NCI-H2029 (cell line): ENCODE data around the gene SYT3.
"Not testable (repeated sequence)": the region's sequence is repeated elsewhere in the genome, so short reads cannot be mapped to it uniquely, and the experiment has no call there.

ENCODE experiments used
- DNase-seq: peaks from one replicate; lab custom pipeline; 2025; lab: John Stamatoyannopoulos, UW

Gene SYT3

DNA sequence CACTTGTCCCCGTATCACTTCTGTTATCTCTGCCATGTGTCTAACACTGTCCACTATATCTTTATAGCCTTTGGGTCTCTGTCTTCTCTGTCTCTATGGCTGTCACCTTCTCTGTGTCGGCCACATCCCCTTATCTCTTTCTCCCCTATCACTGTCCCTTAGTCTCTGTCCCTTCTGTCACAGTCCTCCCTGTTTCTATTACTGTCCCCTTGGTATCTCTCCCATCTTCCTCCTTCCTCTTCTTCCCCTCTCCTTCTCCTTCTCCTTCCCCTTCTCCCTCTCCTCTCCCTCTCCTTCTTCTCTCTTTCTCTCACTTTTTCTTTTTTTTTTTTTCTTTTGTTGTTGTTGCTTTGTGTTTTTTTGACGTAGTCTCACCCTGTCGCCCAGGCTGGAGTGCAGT lies 36.7 kb downstream of the SYT3 start:
- no peak for DNase-seq

GRCh38 chr19:50602496-50602895 lies 37.2 kb downstream of the SYT3 start:
- DNase-seq, result no peak

- DNase-seq, result no peak
These were observed 37.6 kb downstream of the SYT3 start for GRCh38 chr19:50602089-50602422.

DNA sequence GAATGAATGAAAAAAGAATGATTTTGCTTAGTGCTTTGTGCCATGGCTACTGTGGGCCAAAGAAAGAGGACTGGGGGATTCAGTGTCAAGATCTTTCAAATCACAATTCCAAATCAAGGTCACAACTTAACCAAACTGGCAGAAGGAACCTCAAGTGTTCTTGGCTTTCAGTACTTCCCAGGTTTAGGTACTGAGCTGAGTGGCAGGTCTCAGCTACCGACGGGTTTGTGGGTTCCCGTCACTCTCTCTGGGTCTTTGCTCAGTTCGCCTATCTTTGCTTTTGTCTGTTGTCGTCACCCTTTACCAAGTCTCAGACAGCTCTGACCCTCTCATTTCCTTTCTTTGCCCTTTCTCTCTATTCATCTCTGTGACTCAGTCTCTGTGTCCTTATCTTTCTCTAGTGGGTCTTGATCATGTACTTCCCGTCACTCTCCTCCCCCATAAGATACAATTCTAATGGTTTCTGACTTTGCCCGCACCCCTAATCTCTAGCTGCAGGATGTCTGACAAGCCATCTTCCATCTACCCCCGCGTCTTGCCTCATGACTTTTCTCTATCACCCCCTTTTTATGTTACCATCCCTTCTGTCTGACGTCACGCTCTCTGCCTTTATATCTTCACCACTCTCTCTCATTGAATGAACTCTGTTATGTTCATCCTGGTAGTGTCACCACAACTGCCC lies 38.1 kb downstream of the SYT3 start:
- no peak for DNase-seq

- no peak for DNase-seq
These were observed 40.3 kb downstream of the SYT3 start for GRCh38 chr19:50599427-50599826.

DNA sequence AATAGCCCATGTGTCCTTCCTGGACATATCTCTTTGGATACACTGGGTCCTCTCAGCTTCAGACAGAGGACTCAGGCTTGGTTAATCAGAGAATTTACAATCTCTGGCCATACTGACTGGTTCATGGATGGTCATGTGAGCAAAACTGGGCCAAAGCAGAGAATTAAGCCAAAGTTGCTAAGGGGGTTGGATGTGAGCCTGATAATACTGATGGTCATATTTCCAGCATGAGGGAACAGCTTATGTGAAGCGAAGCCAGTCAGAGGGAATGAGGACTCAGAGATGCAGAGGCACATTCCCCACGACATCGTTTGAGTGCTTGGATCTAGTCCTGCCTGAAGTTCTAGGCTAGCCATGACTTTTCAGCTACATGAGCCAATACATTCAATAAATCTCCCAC lies 49.5 kb downstream of the SYT3 start:
- no peak for DNase-seq

DNA sequence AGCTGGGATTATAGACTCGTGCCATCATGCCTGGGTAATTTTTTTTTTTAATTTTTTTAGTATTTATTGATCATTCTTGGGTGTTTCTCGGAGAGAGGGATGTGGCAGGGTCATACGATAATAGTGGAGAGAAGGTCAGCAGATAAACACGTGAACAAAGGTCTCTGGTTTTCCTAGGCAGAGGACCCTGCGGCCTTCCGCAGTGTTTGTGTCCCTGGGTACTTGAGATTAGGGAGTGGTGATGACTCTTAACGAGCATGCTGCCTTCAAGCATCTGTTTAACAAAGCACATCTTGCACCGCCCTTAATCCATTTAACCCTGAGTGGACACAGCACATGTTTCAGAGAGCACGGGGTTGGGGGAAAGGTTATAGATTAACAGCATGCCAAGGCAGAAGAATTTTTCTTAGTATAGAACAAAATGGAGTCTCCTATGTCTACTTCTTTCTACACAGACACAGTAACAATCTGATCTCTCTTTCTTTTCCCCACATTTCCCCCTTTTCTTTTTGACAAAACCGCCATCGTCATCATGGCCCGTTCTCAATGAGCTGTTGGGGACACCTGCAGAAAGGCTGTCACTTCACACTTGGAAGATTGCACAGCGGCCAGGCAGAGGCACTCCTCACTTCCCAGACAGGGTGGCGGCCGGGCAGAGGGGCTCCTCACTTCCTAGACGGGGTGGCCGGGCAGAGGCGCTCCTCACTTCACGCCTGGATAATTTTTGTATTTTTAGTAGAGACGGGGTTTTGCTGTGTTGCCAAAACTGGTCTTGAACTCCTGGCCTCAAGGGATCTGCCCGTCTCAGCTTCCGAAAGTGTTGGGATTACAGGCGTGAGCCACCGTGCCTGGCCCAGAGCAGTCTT lies 57.7 kb downstream of the SYT3 start:
- not testable (repeated sequence) for DNase-seq

DNA sequence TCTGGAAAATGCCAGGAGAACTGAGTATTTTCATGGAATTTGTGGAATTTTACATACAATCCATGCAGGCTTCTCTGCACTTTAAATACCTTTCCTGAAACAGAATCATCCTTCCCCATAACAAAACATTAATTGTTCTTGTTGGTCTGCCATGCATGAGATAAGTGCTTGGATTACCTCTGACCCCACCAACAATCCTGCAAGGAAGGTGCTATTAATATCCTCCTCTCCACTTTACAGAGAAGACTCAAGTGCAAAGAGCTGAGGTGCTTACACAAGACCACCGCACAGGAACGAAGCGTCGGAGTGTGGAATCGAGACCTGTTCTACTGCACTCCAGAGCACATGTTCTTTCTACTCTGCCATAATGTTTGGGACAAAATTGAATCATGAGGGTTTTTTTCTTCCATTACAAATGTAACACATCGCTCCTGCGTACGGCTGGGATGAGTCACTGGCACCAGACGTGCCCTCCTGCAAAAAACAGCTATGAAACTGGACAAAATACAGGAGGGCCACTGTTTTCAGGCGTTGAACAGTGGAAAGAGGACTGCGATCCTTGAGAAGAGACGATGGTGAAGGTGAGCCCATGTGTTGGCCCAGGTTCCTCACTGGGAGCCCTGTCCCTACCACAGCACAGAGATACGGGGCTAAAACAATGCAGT lies 58.6 kb downstream of the SYT3 start:
- no peak for DNase-seq

- DNase-seq, result no peak
These were observed 59.4 kb downstream of the SYT3 start for GRCh38 chr19:50580240-50580639.

DNA sequence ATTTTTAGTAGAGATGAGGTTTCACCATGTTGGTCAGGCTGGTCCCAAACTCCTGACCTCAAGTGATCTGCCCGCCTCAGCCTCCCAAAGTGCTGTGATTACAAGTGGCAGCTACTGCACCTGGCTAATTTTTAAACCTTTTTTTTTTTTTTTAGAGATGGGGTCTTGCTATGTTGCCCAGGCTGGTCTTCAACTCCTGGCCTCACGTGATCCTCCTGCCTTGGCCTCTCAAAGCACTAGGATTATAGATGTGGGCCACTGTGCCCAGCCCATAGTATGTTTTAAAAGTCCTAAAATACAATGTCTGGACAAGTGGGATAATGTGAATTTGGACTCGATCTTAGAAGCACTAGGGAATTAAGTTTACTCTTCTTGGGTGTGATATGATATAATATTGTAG lies 62.9 kb downstream of the SYT3 start:
- DNase-seq, result not testable (repeated sequence)

- no peak for DNase-seq
These were observed 65.8 kb downstream of the SYT3 start for GRCh38 chr19:50573741-50574461.
